SK-N-MC (cell line): ENCODE data around the gene MAGEB4.

Source experiments
- EZH2 ChIP-seq: fragments of 200-600 bp; sonication (generic); IDR thresholded peaks from one replicate; pipeline ENCODE4 v1.6.1; 2017; ENCODE audit warnings: antibody characterized with exemption
- POLR2AphosphoS5 ChIP-seq: IDR thresholded peaks from 2 replicates; pipeline ENCODE4 v1.6.1; 2012; ENCODE audit warnings: mild to moderate bottlenecking, low read depth, low read length, borderline replicate concordance

DNA sequence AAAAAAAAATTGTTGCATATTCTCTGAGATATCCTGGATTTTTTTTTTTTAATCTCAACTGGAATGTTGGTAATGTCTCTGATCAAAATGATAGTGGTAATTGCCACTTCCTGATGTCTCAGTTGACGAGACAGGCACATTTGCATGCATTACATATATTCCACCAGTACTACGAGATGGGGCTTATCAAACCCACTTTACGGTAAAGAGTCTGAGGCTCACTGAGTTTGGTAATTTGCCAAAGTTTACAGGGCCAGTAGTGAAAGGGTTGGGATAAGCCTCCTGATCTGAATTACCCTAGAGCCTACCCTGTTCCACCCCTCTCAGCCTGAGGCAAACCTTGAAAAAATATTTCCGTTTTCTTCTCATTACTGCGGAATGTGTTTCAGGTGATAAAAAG, 21.1 kb upstream of the MAGEB4 start:
- TF ChIP-seq EZH2 = no peak
- TF ChIP-seq POLR2AphosphoS5 = no peak
